B cell (primary cell): ENCODE data around the gene SEMA3E.

Experiments
- EZH2 ChIP-seq: IDR thresholded peaks from 2 replicates; pipeline ENCODE4 v1.6.1; 2012; ENCODE audit warnings: borderline replicate concordance, low read depth, mild to moderate bottlenecking, moderate library complexity, low read length; ENCODE audit not compliant: insufficient read depth, poor library complexity, severe bottlenecking
- TF ChIP-seq, protein P1 (sequence below): fragments of 200-600 bp; IDR thresholded peaks from one replicate; pipeline ENCODE4 v1.8.0; 2022; ENCODE audit warnings: antibody characterized with exemption, mild to moderate bottlenecking

DNA sequence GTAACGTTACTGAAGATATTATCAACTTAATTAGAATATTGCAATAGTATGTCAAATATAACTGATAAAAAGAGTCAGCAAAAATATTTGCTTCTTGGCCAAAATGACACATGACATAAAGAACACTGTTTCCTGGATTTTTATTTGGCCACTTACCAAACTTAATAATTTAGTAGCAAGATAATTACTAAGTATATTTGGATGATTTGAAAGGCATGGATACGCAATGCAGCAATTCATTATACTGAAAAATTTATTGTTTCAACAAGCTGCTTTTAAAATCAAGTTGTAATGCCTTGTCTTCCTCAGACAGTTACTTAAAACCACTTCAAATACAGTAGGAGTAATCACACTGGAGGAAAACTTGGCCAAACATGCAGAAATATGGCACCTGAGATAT is 234.0 kb downstream of the SEMA3E start:
- TF ChIP-seq, protein P1, sequence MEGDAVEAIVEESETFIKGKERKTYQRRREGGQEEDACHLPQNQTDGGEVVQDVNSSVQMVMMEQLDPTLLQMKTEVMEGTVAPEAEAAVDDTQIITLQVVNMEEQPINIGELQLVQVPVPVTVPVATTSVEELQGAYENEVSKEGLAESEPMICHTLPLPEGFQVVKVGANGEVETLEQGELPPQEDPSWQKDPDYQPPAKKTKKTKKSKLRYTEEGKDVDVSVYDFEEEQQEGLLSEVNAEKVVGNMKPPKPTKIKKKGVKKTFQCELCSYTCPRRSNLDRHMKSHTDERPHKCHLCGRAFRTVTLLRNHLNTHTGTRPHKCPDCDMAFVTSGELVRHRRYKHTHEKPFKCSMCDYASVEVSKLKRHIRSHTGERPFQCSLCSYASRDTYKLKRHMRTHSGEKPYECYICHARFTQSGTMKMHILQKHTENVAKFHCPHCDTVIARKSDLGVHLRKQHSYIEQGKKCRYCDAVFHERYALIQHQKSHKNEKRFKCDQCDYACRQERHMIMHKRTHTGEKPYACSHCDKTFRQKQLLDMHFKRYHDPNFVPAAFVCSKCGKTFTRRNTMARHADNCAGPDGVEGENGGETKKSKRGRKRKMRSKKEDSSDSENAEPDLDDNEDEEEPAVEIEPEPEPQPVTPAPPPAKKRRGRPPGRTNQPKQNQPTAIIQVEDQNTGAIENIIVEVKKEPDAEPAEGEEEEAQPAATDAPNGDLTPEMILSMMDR, result no peak
- no peak for TF ChIP-seq EZH2
